ENCODE results near the gene H3-3A.
"Not testable (repeated sequence)": the region's sequence is repeated elsewhere in the genome, so short reads cannot be mapped to it uniquely, and the experiment has no call there.

H3-3A gene

GRCh38 chr1:226085675-226086285 is 23.3 kb downstream of the H3-3A start:
- no peak for DNase-seq (ENCODE audit: low spot score)

GRCh38 chr1:226086776-226087175 is 24.3 kb downstream of the H3-3A start:
- no peak for DNase-seq (ENCODE audit: low spot score)

DNA sequence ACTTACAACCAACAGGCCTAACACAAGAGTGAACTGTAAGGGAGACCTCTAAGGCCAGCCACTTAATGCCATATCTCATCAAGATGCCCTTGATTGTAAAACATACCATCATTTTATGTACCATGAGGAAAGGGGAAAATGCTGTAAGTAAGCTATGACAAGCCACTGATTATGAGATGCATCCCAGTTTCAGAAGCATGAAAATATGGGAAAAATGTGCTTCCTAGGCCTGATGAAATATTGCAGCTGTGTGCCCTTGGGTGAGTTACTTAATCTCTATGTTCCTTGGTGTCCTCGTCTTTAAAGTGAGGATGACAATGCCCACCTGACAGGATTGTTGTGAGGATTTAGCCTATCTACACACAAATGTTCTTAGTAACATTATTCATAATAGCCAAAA is 28.9 kb downstream of the H3-3A start:
- DNase-seq (ENCODE audit: low spot score): no peak

- not testable (repeated sequence) for DNase-seq (ENCODE audit: low spot score)
Observed at GRCh38 chr1:226092048-226092820, 29.7 kb downstream of the H3-3A start.

- DNase-seq (ENCODE audit: low spot score): no peak
Observed at GRCh38 chr1:226092965-226093364, 30.4 kb downstream of the H3-3A start.

DNA sequence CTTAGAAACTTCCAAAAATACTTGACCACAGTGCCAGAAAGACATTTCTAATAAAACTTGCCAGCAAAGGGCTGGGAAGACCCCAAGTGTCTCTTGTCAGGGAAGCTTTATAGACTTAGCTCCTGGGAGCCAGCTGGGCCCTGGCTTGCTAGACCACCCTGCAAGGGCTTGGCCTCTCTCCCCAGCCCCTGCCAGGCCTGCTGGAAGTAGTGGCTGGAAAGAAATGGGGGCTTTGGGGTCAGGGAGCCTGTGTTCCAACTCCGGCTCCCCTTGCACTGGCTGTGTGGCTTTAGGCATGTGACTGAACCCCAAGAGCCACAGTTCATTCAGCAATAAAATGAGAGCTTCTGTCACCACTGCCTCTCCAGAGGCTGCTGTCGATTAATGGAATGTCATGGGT is 31.1 kb downstream of the H3-3A start:
- DNase-seq (ENCODE audit: low spot score): peak; percentile 18

GRCh38 chr1:226094451-226094850 is 31.9 kb downstream of the H3-3A start:
- no peak for DNase-seq (ENCODE audit: low spot score)

- no peak for DNase-seq (ENCODE audit: low spot score)
Observed at GRCh38 chr1:226095286-226095685, 32.8 kb downstream of the H3-3A start.

- DNase-seq (ENCODE audit: low spot score): no peak
Observed at GRCh38 chr1:226097866-226098625, 35.5 kb downstream of the H3-3A start.

DNA sequence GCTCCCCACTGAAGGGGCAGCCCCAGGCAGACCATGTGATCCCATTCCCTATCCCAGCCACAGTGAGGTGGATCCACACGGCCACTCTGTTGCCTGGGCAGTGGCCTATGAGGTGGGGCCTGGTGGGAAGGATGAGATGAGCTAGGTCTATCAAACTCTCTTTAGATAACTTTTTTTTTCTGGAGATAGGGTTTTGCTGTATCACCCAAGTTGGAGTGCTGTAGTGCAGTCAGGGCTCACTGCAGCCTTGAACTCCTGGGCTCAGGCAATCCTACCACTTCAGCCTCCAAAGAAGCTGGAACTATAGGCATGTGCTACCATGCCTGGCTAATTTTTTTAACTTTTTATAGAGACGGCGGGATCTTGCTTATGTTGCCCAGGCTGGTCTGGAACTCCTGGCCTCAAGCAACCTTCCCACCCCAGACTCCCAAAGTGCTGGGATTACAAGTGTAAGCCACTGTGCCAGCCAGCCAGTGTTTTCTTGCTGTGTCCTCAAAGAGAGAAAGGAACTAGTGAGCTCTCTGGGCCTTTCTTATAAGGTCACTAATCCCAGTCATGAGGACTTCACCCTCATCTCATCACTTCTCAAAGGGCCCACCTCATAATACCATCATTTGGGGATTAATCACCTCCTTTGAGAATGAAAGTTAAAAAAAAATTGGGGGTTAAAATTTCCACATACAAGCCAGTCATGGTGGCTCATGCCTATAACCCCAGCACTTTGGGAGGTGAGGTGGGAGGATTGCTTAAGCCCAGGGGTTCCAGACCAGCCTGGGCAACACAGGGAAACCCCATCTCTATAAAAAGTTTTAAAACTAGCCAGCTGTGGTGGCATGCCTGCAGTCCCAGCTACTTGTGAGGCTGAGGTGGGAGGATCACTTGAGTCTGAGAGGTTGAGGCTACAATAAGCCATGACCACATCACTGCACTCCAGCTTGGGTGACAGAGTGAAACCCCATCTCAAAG is 36.6 kb downstream of the H3-3A start:
- DNase-seq (ENCODE audit: low spot score): no peak

GRCh38 chr1:226100436-226101391 is 38.2 kb downstream of the H3-3A start:
- peak; percentile 36 for DNase-seq (ENCODE audit: low spot score)

DNA sequence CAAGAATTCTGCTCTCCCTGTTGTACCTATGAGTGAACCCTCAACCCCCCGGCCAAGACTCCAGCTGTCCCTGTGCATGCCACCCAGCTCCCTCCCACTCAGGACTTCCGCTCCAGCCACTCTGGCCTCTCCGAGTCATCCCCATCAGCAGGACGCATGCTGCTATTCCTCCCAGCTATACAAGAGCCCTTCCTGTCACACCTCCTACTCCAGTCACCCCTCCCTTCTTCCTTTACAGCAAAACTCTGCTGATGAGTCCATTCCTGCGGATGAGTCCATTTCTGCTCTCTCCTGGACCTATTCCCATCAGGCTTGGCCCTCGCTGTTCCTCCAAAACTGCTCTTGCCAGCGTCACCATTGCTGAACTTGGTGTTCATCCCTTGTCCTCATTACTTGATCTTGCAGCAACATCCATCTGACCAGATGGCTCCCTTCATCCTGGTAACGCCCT is 42.2 kb downstream of the H3-3A start:
- no peak for DNase-seq (ENCODE audit: low spot score)

DNA sequence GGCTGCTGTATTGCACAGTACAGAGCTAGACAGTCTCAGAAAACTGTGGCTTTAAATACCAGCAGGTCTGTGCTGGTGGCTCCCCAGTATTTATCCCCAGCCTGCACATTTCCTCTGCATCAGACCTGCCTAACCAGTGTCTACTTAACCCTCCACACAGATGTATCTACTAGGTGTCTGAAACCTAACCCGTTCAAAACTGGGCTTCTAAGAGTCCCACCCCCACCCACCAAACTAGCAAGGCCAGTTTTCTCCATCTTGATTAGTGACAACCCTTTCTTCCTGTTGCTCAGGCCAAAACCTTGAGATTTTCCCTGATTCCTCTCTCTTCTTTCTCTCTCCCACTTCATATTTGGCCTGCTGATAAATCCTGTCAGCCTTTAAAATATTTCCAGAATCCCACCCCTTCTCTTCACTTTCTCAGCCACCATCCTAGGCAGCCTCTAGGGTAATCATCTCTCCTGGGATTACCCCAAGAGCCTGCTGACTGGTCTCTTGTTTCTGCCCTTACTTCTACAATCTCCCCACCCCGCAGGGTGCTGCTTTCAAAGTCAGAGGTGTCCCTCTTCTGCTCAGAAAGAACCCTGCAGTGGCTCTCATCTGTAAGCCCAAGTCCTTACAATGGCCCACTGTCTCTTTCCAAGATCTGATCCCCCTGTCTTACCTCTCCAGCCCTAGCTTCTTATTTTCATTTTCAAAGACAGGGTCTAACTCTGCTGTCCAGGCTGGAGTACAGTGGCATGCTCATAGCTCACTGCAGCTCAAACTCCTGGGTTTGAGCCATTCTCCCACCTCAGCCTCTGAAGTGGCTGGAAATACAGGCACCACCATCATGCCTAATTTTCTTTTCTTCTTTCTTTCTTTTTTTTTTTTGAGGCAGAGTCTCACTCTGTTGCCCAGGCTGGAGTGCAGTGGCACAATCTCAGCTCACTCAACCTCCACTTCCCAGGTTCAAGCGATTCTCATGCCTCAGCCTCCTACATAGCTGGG is 45.2 kb downstream of the H3-3A start:
- no peak for DNase-seq (ENCODE audit: low spot score)

DNA sequence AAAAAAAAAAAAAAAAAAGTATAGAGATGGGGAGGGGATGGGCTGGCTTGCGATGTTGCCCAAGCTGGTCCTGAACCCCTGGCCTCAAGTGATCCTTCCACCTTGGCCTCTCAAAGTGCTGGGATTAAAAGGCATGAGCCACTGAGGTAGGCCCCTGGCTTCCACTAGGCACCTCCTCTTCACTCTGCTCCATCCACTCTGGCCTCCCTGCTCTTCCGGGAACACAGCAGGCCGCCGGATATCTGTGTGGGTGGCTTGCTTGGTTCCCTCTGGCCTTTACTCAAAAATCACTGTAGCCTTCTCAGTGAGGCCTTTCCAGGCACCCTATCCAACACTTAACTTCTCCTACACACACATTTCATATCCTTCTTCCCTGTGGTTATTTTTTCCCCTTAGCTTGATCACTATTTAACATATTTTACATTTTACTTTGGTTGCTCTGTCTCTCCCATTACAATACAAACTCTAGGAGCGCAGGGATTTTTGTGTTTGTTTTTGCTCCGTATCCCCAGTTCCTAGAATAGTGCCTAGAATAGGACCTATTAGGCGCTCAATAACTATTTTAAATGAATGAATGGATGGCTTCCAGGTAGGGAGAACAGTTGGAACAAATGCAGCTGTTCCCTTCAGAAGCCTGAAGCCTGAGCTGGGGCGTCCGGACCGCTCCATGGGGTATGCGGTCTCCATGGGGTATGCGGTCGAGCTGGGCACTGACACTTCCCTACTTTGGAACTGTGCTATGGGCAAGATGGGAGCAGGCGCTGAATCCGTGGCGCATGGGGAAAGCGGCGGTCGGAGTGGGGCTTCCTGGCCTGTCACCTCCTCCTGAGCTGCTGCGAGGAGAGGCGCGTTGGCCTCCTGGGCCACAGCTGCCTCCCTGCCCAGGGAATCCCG is 46.7 kb downstream of the H3-3A start:
- DNase-seq (ENCODE audit: low spot score): no peak

- DNase-seq (ENCODE audit: low spot score): peak; percentile 100
Observed at GRCh38 chr1:226109829-226110248, 47.3 kb downstream of the H3-3A start.

- DNase-seq (ENCODE audit: low spot score): peak; percentile 89
Observed at GRCh38 chr1:226110249-226111097, 48.0 kb downstream of the H3-3A start.

All from D341Med (cell line).